ENCODE measurements around the gene GPC1. TPM values are rescaled to one million over a fixed set of nuclear protein-coding genes. Genes with fewer than 3 reads are reported as not detected.

The GPC1 gene
- polyA plus RNA-seq, 5 donors, result 23.0 to 57.5 (median 34.6) TPM

GRCh38 chr2:240454106-240454901 lies 18.8 kb downstream of the GPC1 start:
- DNase-seq, result no peak

GRCh38 chr2:240455272-240455646 lies 19.8 kb downstream of the GPC1 start:
- DNase-seq, result no peak

- DNase-seq, result peak in 1 of 2 donors; percentile 40
Measured at GRCh38 chr2:240455647-240456446, 20.4 kb downstream of the GPC1 start.

- peak in 1 of 2 donors; percentile 13 for DNase-seq
Measured at GRCh38 chr2:240456447-240457222, 21.2 kb downstream of the GPC1 start.

DNA sequence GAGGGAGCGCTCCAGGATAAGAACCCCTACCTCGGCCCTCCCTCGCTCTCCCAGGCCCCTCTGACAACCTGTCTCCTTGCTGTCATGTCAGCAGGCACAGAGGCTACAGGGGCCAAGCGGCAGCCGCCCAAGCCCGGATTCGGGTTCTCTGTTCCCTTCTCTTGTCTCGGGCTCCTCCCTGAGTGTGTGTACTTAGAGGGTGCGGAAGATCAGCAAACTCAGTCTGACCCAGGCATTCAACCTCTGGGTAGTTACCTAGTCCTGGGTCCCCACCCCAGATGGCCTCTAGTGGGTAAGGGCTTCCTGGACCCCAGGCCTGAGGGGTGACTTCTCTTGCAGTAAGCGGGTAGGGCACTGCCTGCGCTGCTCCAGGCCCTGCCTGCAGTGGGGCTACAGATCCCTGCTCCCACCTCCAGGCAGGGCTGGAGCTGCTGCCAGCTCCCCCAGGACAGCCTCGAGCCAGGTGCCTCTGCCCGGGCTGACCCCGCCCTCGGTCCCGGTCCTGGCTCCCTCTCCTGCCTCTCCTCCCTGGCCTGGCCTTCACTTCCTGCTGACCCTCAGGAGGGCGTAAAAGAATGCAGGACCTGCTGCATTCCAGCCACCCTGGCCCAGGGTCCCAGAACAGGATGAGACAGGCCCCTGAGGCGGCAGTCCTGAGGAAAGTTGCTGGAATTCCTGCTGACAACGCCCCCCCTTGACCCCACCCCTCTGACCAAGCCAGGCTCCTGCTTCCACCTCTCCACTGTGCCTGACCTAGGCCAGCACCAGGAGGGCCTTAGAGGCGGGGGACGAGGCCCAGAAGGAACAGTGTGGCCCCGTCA lies 22.0 kb downstream of the GPC1 start:
- DNase-seq, result no peak

- no peak for DNase-seq
Measured at GRCh38 chr2:240458044-240458899, 22.8 kb downstream of the GPC1 start.

GRCh38 chr2:240458900-240459391 lies 23.5 kb downstream of the GPC1 start:
- no peak for DNase-seq

- no peak for DNase-seq
Measured at GRCh38 chr2:240459401-240460252, 24.2 kb downstream of the GPC1 start.

GRCh38 chr2:240460253-240460711 lies 24.8 kb downstream of the GPC1 start:
- DNase-seq, result no peak

DNA sequence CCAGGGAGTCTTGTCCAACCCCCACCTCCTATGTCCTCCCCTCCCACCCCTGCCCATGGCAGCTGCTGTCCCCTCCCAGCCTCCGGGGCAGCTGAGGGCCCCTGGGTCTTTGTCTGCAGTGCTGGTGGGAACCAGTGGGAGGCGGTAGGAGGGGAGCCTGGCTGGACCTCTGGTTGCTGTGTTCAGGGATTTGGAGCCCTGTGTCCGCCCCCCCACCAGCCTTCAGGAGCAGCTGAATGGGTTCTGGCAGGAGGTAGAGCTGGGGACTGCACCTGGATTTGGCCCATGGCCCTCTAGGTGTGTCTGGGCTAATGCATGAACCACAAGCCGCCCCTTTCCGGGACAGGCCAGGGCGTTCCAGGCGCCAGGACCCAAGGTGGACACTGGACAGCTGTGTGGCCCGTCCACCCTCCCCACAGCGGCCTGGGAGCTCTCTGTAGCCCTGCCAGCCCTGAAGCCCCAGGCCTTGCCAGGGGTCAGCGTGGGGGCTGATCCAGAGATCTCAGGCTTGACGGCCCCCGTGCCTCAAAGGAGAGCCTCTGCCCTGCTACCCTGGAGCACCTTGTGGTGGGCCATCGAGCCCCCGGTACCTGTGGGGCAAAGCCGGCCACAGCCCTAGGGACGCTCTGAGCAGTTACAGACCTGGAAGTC lies 25.4 kb downstream of the GPC1 start:
- no peak for DNase-seq

GRCh38 chr2:240461471-240462072 lies 26.1 kb downstream of the GPC1 start:
- DNase-seq, result no peak

DNA sequence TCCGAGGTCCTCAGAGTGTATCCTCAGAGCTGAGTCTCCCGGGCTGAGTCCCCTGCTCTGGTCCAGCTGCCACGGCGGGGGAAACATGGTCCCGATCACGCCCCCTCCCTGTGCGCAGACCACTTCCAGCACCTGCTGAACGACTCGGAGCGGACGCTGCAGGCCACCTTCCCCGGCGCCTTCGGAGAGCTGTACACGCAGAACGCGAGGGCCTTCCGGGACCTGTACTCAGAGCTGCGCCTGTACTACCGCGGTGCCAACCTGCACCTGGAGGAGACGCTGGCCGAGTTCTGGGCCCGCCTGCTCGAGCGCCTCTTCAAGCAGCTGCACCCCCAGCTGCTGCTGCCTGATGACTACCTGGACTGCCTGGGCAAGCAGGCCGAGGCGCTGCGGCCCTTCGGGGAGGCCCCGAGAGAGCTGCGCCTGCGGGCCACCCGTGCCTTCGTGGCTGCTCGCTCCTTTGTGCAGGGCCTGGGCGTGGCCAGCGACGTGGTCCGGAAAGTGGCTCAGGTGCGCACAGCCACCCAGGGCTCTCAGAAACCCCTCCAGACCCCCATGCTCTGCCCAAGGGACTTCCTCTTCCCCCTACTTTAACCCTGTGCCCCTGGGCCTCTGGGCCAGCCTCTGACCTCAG lies 26.7 kb downstream of the GPC1 start:
- DNase-seq, result no peak

DNA sequence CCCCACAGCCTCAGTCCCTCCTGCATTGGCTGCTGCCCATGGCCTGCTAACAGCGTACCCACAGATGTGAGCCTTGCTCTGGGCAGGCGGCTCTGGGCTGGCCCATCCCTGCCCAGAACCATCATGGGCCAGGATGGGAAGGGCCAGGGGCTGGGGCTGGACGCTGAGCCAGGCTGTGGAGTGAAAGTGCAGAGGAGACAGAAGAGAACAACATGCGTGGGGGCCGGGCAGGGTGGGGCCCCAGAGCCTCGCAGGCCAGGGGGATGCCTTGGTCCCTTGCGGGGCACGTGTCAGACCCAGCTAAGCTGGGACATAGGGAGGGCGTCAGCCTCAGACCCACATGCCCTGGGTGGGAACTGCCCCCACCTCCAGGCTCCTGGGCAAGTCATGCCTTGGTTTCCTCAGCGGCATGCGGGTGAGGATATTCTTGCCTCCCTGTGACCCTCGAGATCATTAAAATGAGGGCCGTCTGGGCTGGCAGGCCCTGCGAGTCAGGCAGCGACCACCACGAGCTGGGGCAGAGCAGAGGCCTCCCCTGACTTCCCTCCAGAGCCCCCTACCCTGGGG lies 27.3 kb downstream of the GPC1 start:
- no peak for DNase-seq

DNA sequence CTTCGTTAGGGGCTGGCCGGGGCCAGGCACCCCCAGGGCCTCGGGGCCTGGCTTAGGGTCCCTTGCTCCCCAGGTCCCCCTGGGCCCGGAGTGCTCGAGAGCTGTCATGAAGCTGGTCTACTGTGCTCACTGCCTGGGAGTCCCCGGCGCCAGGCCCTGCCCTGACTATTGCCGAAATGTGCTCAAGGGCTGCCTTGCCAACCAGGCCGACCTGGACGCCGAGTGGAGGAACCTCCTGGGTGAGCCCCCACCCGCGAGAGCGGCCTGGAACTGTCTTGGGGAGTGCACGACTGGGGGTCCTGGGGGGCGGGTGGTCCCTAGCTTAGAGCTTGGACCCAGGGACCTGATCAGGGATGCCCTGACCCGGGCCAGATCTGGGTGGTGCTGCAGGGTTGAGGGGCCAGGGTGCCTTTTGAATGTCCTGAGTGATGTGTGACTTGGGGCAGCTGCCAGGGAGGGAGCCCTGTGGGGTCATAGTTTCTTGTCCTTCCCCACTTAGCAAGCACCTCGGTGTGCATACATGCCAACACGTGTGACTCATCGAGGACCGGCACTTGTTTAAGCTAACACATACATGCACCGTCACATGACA lies 27.9 kb downstream of the GPC1 start:
- no peak for DNase-seq

- no peak for DNase-seq
Measured at GRCh38 chr2:240463866-240464481, 28.5 kb downstream of the GPC1 start.

DNA sequence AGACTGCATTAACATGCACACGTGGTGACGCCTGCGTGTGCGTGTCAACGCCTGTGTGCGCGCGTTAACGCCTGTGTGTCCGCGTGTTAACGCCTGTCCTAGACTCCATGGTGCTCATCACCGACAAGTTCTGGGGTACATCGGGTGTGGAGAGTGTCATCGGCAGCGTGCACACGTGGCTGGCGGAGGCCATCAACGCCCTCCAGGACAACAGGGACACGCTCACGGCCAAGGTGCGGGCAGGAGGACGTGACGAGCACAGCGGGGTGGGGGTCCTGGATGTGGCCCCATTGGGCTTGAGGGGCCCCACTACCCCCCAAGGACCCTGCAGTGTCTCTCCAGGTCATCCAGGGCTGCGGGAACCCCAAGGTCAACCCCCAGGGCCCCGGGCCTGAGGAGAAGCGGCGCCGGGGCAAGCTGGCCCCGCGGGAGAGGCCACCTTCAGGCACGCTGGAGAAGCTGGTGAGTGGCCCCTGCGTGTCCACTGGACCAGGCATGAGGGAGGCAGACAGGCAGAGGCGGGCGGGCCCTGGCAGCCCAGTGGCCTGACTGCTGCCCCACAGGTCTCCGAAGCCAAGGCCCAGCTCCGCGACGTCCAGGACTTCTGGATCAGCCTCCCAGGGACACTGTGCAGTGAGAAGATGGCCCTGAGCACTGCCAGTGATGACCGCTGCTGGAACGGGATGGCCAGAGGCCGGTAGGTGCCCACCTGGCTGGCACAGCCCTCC lies 29.2 kb downstream of the GPC1 start:
- no peak for DNase-seq

All from right lung (tissue), 5 donors.